Measurements from ENCODE around the gene ATP6V1E1. TPM values are rescaled to one million over a fixed set of nuclear protein-coding genes. Genes with fewer than 3 reads are reported as not detected.
"Not testable (repeated sequence)": the region's sequence is repeated elsewhere in the genome, so short reads cannot be mapped to it uniquely, and the experiment has no call there.

The ATP6V1E1 gene
- total and polyA plus RNA-seq, 2 experiments from 2014 or later = 75.2 to 113 TPM

DNA sequence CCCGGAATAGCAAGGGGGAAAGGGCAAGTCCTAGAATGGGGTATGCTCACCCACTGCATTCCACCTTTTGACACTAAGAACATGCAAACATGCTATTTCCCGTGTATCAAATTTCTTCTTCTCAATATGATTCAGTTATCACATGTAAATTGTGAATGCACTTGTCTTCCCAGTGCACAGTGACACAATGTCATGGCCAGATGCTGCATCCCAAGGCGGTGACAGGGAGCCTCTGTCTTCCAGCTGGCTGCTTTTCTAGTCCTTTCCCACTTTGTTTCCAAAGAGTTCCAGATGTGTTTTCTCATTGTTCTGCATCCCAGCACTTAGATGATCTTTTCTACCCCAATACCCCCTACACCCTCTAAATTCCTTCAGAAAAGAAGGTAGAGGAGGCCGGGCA lies 52.9 kb downstream of the ATP6V1E1 start:
- no peak overlapping the region for H3K4me3 ChIP-seq
- TF ChIP-seq, protein P1, sequence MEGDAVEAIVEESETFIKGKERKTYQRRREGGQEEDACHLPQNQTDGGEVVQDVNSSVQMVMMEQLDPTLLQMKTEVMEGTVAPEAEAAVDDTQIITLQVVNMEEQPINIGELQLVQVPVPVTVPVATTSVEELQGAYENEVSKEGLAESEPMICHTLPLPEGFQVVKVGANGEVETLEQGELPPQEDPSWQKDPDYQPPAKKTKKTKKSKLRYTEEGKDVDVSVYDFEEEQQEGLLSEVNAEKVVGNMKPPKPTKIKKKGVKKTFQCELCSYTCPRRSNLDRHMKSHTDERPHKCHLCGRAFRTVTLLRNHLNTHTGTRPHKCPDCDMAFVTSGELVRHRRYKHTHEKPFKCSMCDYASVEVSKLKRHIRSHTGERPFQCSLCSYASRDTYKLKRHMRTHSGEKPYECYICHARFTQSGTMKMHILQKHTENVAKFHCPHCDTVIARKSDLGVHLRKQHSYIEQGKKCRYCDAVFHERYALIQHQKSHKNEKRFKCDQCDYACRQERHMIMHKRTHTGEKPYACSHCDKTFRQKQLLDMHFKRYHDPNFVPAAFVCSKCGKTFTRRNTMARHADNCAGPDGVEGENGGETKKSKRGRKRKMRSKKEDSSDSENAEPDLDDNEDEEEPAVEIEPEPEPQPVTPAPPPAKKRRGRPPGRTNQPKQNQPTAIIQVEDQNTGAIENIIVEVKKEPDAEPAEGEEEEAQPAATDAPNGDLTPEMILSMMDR (IDR thresholded peaks at IDR 0.05; ENCODE audit: low read depth, low read length) = no peak
- peaks cover 11% of the 10 kb centered on the region for H3K4me1 ChIP-seq (ENCODE audit: low read depth)
- no peak for DNase-seq (ENCODE audit: low read depth in 1 of 2, low spot score in 1 of 2)
- H3K27me3 ChIP-seq = no peaks in the 10 kb centered on the region
- H3K36me3 ChIP-seq = no peaks in the 10 kb centered on the region
- H3K9me3 ChIP-seq (ENCODE audit: low read depth) = no peaks in the 10 kb centered on the region
- no peak overlapping the region for H3K27ac ChIP-seq

DNA sequence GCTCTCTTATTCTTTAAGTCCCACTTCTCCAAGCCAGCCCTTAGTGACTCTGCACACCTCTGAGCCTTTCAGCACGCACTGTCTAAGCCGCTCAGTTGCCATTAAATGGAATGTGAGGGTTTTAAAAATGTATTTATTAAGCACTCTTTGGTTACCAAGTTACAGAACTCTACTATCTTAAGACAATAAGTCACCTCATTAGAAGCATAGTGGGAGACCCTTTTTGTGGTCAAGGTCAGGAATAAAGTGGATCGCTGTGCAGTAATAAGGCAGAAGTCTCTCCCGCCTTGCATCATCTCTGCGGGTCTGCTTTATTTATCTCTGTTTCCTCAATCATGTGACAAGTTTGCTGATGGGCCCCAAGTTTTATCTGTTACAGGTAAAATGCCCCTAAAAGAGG lies 53.4 kb downstream of the ATP6V1E1 start:
- Histone ChIP-seq H3K27ac (no peak overlapping the region), H3K27me3 (no peaks in the 10 kb centered on the region), H3K4me1 (ENCODE audit: low read depth) (peaks cover 11% of the 10 kb centered on the region), H3K36me3 (no peaks in the 10 kb centered on the region), H3K4me3 (no peak overlapping the region), H3K9me3 (ENCODE audit: low read depth) (no peaks in the 10 kb centered on the region)
- no peak for DNase-seq (ENCODE audit: low read depth in 1 of 2, low spot score in 1 of 2)
- TF ChIP-seq, protein P1 (IDR thresholded peaks at IDR 0.05; ENCODE audit: low read depth, low read length) = no peak

DNA sequence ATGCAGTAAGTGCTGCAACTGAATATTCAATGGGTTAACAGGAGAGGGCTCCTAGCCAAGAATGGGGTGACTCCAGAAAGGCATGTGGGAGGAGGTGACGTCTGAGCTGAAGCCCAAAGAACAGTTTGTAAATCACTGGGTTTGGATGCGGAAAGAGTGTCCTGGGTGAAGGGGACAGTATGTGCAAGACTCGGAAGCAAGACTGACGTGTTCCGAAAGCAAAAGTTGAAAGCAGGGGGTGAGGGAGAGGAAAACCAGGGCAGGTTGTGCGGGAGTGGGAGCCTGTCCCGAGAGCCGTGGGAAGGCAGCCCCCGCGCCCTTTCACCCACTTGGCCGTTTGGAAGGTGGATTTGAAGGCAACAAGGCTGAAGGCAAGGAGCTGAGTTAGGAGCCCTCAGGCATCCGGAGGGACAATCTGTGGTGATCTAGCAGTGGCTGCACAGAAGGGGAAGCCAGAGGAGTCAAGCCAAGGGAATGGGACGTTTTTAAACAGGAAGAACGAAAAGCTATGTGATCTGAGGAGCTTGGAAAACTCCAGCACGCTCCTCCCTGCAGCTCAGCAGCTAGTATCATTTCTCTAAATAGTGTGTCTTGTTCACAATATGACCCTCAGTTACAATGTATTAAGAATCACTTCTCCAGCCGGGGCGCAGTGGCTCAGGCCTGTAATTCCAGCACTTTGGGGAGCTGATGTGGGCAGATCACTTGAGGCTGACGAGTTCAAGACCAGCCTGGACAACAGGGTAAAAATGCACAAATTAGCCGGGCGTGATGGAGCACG lies 57.5 kb downstream of the ATP6V1E1 start:
- Histone ChIP-seq H3K36me3 (no peaks in the 10 kb centered on the region), H3K4me3 (no peak overlapping the region), H3K27ac (peak overlapping the region; percentile 48), H3K9me3 (ENCODE audit: low read depth) (no peaks in the 10 kb centered on the region), H3K4me1 (ENCODE audit: low read depth) (peaks cover 11% of the 10 kb centered on the region), H3K27me3 (no peaks in the 10 kb centered on the region)
- DNase-seq (ENCODE audit: low read depth in 1 of 2, low spot score in 1 of 2) = peak; percentile 17 to 97
- TF ChIP-seq, protein P1 (IDR thresholded peaks at IDR 0.05; ENCODE audit: low read depth, low read length) = no peak

DNA sequence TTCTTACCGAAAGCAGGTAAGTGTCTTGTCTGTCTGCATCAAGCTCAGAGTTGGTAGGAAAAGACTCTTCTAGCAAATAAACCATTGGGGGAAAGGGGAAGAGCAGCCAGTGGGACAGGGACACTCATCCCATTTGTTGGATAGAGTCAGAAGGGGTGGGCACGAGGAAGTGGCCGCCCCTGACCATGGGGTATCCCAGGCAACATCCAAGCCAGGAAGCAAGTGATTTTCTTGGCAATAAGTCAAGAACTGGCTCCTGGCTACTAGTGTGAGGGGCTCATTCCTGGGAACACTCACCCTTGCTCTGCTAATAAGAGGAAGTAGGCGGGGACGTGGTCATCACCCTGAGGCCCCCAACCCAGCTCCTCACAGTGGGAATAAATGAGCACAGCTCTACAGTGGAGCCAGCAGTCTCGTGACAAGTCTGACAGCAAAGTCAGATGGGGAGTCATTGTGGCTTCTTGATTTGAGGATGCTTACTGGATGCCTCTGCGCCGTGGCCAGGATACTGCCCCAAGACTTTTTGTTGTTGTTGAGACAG lies 58.5 kb downstream of the ATP6V1E1 start:
- Histone ChIP-seq H3K36me3 (no peaks in the 10 kb centered on the region), H3K9me3 (ENCODE audit: low read depth) (no peaks in the 10 kb centered on the region), H3K27ac (no peak overlapping the region), H3K27me3 (no peaks in the 10 kb centered on the region), H3K4me1 (ENCODE audit: low read depth) (peaks cover 7% of the 10 kb centered on the region), H3K4me3 (no peak overlapping the region)
- peak; percentile 34 to 80 for DNase-seq (ENCODE audit: low read depth in 1 of 2, low spot score in 1 of 2)
- TF ChIP-seq, protein P1 (IDR thresholded peaks at IDR 0.05; ENCODE audit: low read depth, low read length) = no peak

DNA sequence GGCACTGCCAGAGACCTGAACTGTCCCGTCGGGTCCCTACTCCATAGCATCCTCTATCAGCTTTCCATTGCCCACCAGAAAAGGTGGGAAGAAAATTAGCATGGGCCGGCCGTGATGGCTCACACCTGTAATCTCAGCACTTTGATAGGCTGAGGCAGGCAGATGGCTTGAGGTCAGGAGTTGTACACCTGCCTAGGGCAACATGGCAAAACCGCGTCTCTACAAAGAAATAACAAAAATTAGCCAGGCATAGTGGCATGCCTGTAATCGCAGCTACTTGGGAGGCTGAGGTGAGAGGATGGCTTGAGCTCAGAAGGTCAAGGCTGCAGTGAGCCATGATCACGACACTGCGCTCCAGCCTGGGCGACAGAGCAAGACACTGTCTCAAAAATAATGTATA lies 61.8 kb downstream of the ATP6V1E1 start:
- Histone ChIP-seq H3K9me3 (ENCODE audit: low read depth) (no peaks in the 10 kb centered on the region), H3K4me1 (ENCODE audit: low read depth) (peaks cover 29% of the 10 kb centered on the region), H3K4me3 (no peak overlapping the region), H3K27me3 (no peaks in the 10 kb centered on the region), H3K36me3 (no peaks in the 10 kb centered on the region), H3K27ac (no peak overlapping the region)
- no peak for DNase-seq (ENCODE audit: low read depth in 1 of 2, low spot score in 1 of 2)
- TF ChIP-seq, protein P1 (IDR thresholded peaks at IDR 0.05; ENCODE audit: low read depth, low read length) = no peak

DNA sequence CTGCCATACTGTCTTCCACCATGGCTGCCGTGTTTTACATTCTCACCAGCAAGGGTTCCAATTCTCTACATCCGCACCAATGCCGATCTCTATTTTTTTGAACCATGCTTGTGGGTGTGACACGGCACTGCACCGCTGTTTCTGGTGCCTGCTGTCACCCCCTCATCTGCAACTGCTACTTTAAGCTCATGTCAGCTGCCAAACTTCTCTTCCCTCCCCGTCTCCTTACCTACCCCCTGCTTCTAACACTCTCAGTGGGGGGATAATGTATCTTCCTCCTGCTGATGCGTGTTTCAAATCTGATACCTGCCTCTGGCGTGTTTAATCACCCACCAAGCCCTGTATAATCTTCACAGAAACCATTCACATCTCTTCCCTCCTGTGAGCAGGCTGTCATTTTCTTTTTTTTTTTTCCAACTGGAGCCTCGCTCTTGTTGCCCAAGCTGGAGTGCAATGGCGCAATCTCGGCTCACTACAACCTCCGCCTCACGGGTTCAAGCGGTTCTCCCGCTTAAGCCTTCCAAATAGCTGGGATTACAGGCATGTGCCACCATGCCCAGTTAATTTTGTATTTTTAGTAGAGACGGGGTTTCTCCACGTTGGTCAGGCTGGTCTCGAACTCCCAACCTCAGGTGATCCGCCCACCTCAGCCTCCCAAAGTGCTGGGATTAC lies 62.4 kb downstream of the ATP6V1E1 start:
- not testable (repeated sequence) for H3K4me3 ChIP-seq; DNase-seq (ENCODE audit: low read depth in 1 of 2, low spot score in 1 of 2); H3K36me3 ChIP-seq; H3K9me3 ChIP-seq (ENCODE audit: low read depth); H3K27ac ChIP-seq; H3K27me3 ChIP-seq
- peaks cover 24% of the 10 kb centered on the region for H3K4me1 ChIP-seq (ENCODE audit: low read depth)
